ENCODE measurements around the gene EYA2.

DNA sequence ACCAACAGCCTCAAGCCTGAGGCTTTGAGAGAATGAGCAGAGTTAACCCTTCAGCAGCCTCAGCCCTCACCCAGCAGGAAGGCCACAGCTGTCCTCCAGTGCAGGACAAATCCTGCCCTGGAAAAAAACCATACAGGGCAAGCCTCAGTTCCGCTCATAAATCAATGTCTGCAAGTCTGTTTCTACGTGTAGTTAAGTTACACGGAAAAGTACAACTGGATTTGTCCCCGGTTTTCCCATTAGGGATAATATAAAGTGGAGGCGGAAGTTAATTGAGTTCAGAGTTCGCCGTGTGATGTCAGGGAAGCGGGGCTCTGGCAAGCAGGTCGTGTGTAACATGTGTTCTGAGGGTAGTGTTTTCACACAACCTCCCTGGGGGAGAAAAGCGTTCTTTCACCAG lies 44.2 kb upstream of the EYA2 start:
- TF ChIP-seq CTCF (optimal IDR thresholded peaks at IDR 0.05 in 1 of 3, IDR thresholded peaks at IDR 0.05 in 1 of 3, conservative IDR thresholded peaks at IDR 0.05 in 1 of 3; ENCODE audit: extremely low read depth in 1 of 3, insufficient read depth in 2 of 3, low read length in 3 of 3), result no peak
- TF ChIP-seq EZH2 (IDR thresholded peaks at IDR 0.05; ENCODE audit: low read length), result no peak
